ENCODE measurements around the gene ZMAT5.

ZMAT5 gene

GRCh38 chr22:29733362-29734201, 33.2 kb downstream of the ZMAT5 start:
- H3K4me1 Mint-ChIP-seq = peaks cover 13% of the 10 kb centered on the region
- H3K36me3 Mint-ChIP-seq = peaks cover 45% of the 10 kb centered on the region
- H3K9me3 Mint-ChIP-seq = no peaks in the 10 kb centered on the region
- H3K27ac Mint-ChIP-seq = peak overlapping the region; percentile 79
- H3K4me3 Mint-ChIP-seq = peak overlapping the region; percentile 15
- ATAC-seq = peak; percentile 65
- no peaks in the 10 kb centered on the region for H3K27me3 Mint-ChIP-seq

- H3K4me1 Mint-ChIP-seq = peaks cover 13% of the 10 kb centered on the region
- H3K9me3 Mint-ChIP-seq = no peaks in the 10 kb centered on the region
Observed at GRCh38 chr22:29732883-29733282, 33.9 kb downstream of the ZMAT5 start.

GRCh38 chr22:29731058-29731850, 35.6 kb downstream of the ZMAT5 start:
- no peak overlapping the region for H3K27ac Mint-ChIP-seq
- peaks cover 18% of the 10 kb centered on the region for H3K4me1 Mint-ChIP-seq
- peaks cover 29% of the 10 kb centered on the region for H3K36me3 Mint-ChIP-seq
- no peak overlapping the region for H3K4me3 Mint-ChIP-seq
- no peaks in the 10 kb centered on the region for H3K9me3 Mint-ChIP-seq
- no peaks in the 10 kb centered on the region for H3K27me3 Mint-ChIP-seq
- ATAC-seq = no peak

More at GRCh38 chr22:29732883-29733282, 33.9 kb downstream of the ZMAT5 start:
- Mint-ChIP-seq H3K27me3 (no peaks in the 10 kb centered on the region), H3K4me3 (no peak overlapping the region), H3K36me3 (peaks cover 40% of the 10 kb centered on the region), H3K27ac (peak overlapping the region; percentile 79)
- no peak for ATAC-seq

- no peak overlapping the region for H3K27ac Mint-ChIP-seq
- peaks cover 14% of the 10 kb centered on the region for H3K36me3 Mint-ChIP-seq
Observed at GRCh38 chr22:29729161-29729560, 37.6 kb downstream of the ZMAT5 start.

GRCh38 chr22:29727131-29727523, 39.7 kb downstream of the ZMAT5 start:
- no peak for ATAC-seq
- Mint-ChIP-seq H3K27ac (no peak overlapping the region), H3K4me1 (peaks cover 5% of the 10 kb centered on the region), H3K36me3 (peaks cover 9% of the 10 kb centered on the region), H3K4me3 (no peak overlapping the region), H3K27me3 (peaks cover 16% of the 10 kb centered on the region), H3K9me3 (no peaks in the 10 kb centered on the region)

More at GRCh38 chr22:29729161-29729560, 37.6 kb downstream of the ZMAT5 start:
- Mint-ChIP-seq H3K27me3 (no peaks in the 10 kb centered on the region), H3K4me1 (peaks cover 12% of the 10 kb centered on the region), H3K9me3 (no peaks in the 10 kb centered on the region), H3K4me3 (no peak overlapping the region)
- peak; percentile 3 for ATAC-seq

- Mint-ChIP-seq H3K36me3 (peaks cover 9% of the 10 kb centered on the region), H3K27ac (no peak overlapping the region), H3K9me3 (no peaks in the 10 kb centered on the region), H3K4me1 (peaks cover 5% of the 10 kb centered on the region), H3K27me3 (peaks cover 21% of the 10 kb centered on the region), H3K4me3 (no peak overlapping the region)
- ATAC-seq = no peak
Observed at GRCh38 chr22:29726512-29727130, 40.2 kb downstream of the ZMAT5 start.

GRCh38 chr22:29726106-29726505, 40.7 kb downstream of the ZMAT5 start:
- peaks cover 7% of the 10 kb centered on the region for H3K36me3 Mint-ChIP-seq
- H3K4me3 Mint-ChIP-seq = no peak overlapping the region
- H3K27me3 Mint-ChIP-seq = peaks cover 26% of the 10 kb centered on the region

GRCh38 chr22:29724843-29725242, 42.0 kb downstream of the ZMAT5 start:
- H3K27me3 Mint-ChIP-seq = peaks cover 29% of the 10 kb centered on the region
- H3K27ac Mint-ChIP-seq = no peak overlapping the region
- peaks cover 5% of the 10 kb centered on the region for H3K4me1 Mint-ChIP-seq
- ATAC-seq = no peak
- H3K9me3 Mint-ChIP-seq = no peaks in the 10 kb centered on the region
- no peak overlapping the region for H3K4me3 Mint-ChIP-seq
- no peaks in the 10 kb centered on the region for H3K36me3 Mint-ChIP-seq

More at GRCh38 chr22:29726106-29726505, 40.7 kb downstream of the ZMAT5 start:
- ATAC-seq = no peak
- Mint-ChIP-seq H3K27ac (no peak overlapping the region), H3K9me3 (no peaks in the 10 kb centered on the region), H3K4me1 (peaks cover 5% of the 10 kb centered on the region)

- Mint-ChIP-seq H3K36me3 (no peaks in the 10 kb centered on the region), H3K27ac (no peak overlapping the region), H3K27me3 (peaks cover 40% of the 10 kb centered on the region), H3K9me3 (no peaks in the 10 kb centered on the region), H3K4me3 (no peak overlapping the region), H3K4me1 (peaks cover 16% of the 10 kb centered on the region)
- ATAC-seq = no peak
Observed at GRCh38 chr22:29723766-29724165, 43.0 kb downstream of the ZMAT5 start.

GRCh38 chr22:29722587-29722986, 44.2 kb downstream of the ZMAT5 start:
- no peaks in the 10 kb centered on the region for H3K9me3 Mint-ChIP-seq
- no peak for ATAC-seq

GRCh38 chr22:29722151-29722550, 44.7 kb downstream of the ZMAT5 start:
- H3K36me3 Mint-ChIP-seq = no peaks in the 10 kb centered on the region
- no peaks in the 10 kb centered on the region for H3K9me3 Mint-ChIP-seq
- peaks cover 17% of the 10 kb centered on the region for H3K4me1 Mint-ChIP-seq
- no peak for ATAC-seq
- H3K27ac Mint-ChIP-seq = no peak overlapping the region
- H3K4me3 Mint-ChIP-seq = no peak overlapping the region
- peaks cover 56% of the 10 kb centered on the region for H3K27me3 Mint-ChIP-seq

More at GRCh38 chr22:29722587-29722986, 44.2 kb downstream of the ZMAT5 start:
- peaks cover 52% of the 10 kb centered on the region for H3K27me3 Mint-ChIP-seq
- no peaks in the 10 kb centered on the region for H3K36me3 Mint-ChIP-seq
- peaks cover 17% of the 10 kb centered on the region for H3K4me1 Mint-ChIP-seq
- no peak overlapping the region for H3K27ac Mint-ChIP-seq
- no peak overlapping the region for H3K4me3 Mint-ChIP-seq

GRCh38 chr22:29720811-29721323, 45.9 kb downstream of the ZMAT5 start:
- Mint-ChIP-seq H3K4me1 (peaks cover 13% of the 10 kb centered on the region), H3K9me3 (no peaks in the 10 kb centered on the region), H3K4me3 (no peak overlapping the region), H3K27me3 (peaks cover 69% of the 10 kb centered on the region), H3K36me3 (no peaks in the 10 kb centered on the region), H3K27ac (no peak overlapping the region)
- ATAC-seq = no peak

GRCh38 chr22:29719899-29720645, 46.7 kb downstream of the ZMAT5 start, which contains the start of gene CABP7:
CABP7 (plus strand) TSS chr22:29720003; CDS start chr22:29720425, 422 bp downstream.
- H3K9me3 Mint-ChIP-seq = no peaks in the 10 kb centered on the region
- H3K27me3 Mint-ChIP-seq = peaks cover 77% of the 10 kb centered on the region
- peak within 1 kb of the TSS; percentile 73 for H3K4me3 Mint-ChIP-seq
- peaks cover 13% of the 10 kb centered on the region for H3K4me1 Mint-ChIP-seq
- ATAC-seq = no peak
- no peak within 1 kb of the TSS for H3K27ac Mint-ChIP-seq
- no peaks in the 10 kb centered on the region for H3K36me3 Mint-ChIP-seq

Data from stimulated activated memory B cell treated with anti-CD40 and anti-IgM and Interleukin-4, amounts not matched to agents 10 μg/mL and 1 μg/mL and 100 μg/mL, for 72 hours (primary cell).